Measurements from ENCODE around the gene RAB20.

- TF ChIP-seq POLR2A (IDR thresholded peaks at IDR 0.05), result no peak
- no peak for TF ChIP-seq CTCF (IDR thresholded peaks at IDR 0.05)
- TF ChIP-seq EP300 (IDR thresholded peaks at IDR 0.05), result no peak
Measured at GRCh38 chr13:110557082-110557481, 4.4 kb downstream of the RAB20 start.
